ENCODE results near the gene IFT43.

GRCh38 chr14:75941030-75941429, 44.5 kb upstream of the IFT43 start:
- TF ChIP-seq CTCF (IDR thresholded peaks at IDR 0.05; ENCODE audit: low read depth, low read length) (no peak), MAX (IDR thresholded peaks at IDR 0.05; ENCODE audit: low read depth, low read length) (no peak), POLR2A (IDR thresholded peaks at IDR 0.05; ENCODE audit: extremely low read depth, insufficient read length) (no peak), MYC (IDR thresholded peaks at IDR 0.05; ENCODE audit: low read depth, low read length) (no peak)

Data from NB4 (cell line).